WERI-Rb-1 (cell line): ENCODE measurements around the gene KLHL13.

ENCODE experiments used
- DNase-seq: peaks from one replicate; pipeline ENCODE4 v3.0.0-alpha.2; 2020
- H3K27ac ChIP-seq: fragments of 250-450 bp; sonication (Bioruptor Pico); 2 replicates; pipeline ENCODE4 v1.5.1; 2020; ENCODE audit warnings: mild to moderate bottlenecking, moderate library complexity
- H3K27me3 ChIP-seq: fragments of 250-450 bp; sonication (Bioruptor Pico); 2 replicates; pipeline ENCODE4 v1.5.1; 2021; ENCODE audit warnings: mild to moderate bottlenecking, low read depth, moderate library complexity; ENCODE audit not compliant: insufficient read depth, severe bottlenecking
- H3K36me3 ChIP-seq: fragments of 250-450 bp; sonication (Bioruptor Pico); 2 replicates; pipeline ENCODE4 v1.5.1; 2020; ENCODE audit warnings: mild to moderate bottlenecking, moderate library complexity
- H3K4me3 ChIP-seq: 2 replicates; pipeline ENCODE4 v1.5.1; 2011; ENCODE audit warnings: low read depth, mild to moderate bottlenecking, control low read depth, low read length
- H3K9me3 ChIP-seq: fragments of 250-450 bp; sonication (Bioruptor Pico); 2 replicates; pipeline ENCODE4 v1.5.1; 2021; ENCODE audit warnings: mild to moderate bottlenecking, moderate library complexity; ENCODE audit not compliant: severe bottlenecking
- TF ChIP-seq, protein P1 (sequence below): IDR thresholded peaks from 2 replicates; pipeline ENCODE4 v1.5.1; 2011; ENCODE audit warnings: low read depth, mild to moderate bottlenecking, control low read depth, inconsistent platforms, low read length

The KLHL13 gene

DNA sequence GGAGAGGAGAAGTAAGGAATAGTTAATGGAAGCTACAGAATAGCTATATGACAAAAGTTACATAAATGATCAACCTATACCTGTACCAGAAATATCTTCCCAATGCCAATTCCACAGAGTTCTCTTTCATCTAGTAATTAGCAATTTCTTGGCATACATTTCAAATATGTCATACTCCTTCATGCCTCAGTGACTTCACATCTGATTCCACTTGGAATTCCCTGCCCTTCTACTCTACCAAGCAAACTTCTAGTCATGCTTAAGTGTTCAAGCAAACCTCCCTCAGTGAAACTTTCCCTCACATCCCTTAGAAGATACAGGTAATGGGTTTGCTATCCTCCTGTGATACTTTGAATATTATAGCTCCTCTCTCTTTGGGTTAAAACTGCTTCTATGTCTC, 127.1 kb downstream of the KLHL13 start:
- Histone ChIP-seq H3K4me3 (no peak overlapping the region), H3K36me3 (no peaks in the 10 kb centered on the region), H3K27me3 (peaks cover 14% of the 10 kb centered on the region), H3K9me3 (no peaks in the 10 kb centered on the region), H3K27ac (no peak overlapping the region)
- no peak for DNase-seq
- TF ChIP-seq, protein P1, sequence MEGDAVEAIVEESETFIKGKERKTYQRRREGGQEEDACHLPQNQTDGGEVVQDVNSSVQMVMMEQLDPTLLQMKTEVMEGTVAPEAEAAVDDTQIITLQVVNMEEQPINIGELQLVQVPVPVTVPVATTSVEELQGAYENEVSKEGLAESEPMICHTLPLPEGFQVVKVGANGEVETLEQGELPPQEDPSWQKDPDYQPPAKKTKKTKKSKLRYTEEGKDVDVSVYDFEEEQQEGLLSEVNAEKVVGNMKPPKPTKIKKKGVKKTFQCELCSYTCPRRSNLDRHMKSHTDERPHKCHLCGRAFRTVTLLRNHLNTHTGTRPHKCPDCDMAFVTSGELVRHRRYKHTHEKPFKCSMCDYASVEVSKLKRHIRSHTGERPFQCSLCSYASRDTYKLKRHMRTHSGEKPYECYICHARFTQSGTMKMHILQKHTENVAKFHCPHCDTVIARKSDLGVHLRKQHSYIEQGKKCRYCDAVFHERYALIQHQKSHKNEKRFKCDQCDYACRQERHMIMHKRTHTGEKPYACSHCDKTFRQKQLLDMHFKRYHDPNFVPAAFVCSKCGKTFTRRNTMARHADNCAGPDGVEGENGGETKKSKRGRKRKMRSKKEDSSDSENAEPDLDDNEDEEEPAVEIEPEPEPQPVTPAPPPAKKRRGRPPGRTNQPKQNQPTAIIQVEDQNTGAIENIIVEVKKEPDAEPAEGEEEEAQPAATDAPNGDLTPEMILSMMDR = no peak

DNA sequence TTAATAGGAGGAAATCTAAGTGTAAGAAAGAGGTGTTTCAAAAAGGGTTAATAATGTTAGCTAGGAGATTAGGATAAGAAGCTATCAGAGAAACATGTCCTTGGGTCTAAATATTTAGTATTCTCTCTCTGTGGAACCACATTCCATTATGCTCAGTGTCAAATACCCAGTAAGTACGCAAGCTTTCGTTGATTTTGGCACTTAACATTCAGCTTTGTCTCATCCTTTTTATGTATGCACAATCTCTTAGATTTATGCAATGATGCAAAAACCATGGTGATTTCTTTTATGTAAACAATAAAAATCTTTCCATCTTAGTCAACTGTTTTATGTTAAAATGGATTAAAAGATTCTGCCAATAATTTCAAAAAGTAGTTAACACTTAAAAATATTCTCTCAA, 129.2 kb downstream of the KLHL13 start:
- Histone ChIP-seq H3K9me3 (no peaks in the 10 kb centered on the region), H3K36me3 (no peaks in the 10 kb centered on the region), H3K27me3 (peaks cover 11% of the 10 kb centered on the region), H3K4me3 (no peak overlapping the region), H3K27ac (no peak overlapping the region)
- TF ChIP-seq, protein P1 = no peak
- DNase-seq = no peak

DNA sequence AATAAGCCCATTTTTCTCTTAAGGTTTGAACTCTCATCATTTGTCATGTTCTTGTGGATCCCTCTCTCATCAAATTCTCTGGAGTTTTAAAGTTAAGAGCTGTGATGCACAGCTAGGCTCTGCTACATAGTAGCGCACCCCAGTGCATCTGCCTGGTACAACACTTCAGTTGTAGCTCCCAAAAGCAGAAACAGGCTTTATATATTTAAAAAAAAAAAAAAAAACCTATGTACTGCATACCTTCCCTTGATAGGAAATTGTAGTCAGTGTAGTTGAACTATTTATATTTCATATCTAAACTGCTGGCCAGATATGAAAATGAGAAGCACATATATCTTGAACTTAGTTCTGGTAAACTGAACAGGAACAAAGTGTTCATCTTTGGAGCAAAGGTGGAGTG, 131.4 kb downstream of the KLHL13 start:
- TF ChIP-seq, protein P1 = 0 out of 2 replicates have a peak, but pooled peaks have one; percentile 9
- Histone ChIP-seq H3K9me3 (no peaks in the 10 kb centered on the region), H3K27ac (no peak overlapping the region), H3K27me3 (peaks cover 10% of the 10 kb centered on the region), H3K4me3 (no peak overlapping the region), H3K36me3 (no peaks in the 10 kb centered on the region)
- DNase-seq = no peak

DNA sequence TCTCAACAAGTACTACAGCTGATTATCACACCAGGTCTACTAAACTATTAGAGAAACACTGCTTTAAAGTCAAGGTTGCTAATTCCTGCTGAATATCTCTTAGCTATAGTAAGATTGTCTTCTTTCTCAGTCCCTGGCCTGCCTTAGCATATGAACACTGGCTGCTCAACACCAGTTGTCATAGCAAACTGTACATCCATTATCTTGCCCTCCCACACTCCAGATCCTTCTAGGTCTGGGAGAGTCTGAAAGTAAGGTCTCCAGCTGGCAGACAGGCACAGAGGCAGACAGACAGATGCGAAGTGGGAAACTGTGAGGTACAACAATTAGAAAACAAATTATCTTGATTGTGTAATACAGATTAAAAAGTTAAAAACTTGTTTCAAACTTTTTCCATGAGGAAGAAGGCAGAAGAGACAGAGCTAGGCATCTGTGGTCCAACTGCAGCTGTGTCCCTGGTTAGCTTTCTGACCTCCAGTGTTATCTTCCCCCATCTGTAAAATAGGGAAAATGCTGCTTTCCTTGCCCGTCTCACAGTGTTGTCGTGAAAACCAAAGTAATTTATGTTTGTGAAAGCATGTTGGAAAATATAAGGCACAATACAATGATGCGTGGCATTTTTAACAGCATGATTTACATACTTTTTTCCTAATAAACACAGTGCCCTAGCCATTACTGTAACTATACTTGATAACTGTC, 133.8 kb downstream of the KLHL13 start:
- DNase-seq = no peak
- H3K27me3 ChIP-seq = peaks cover 10% of the 10 kb centered on the region
- no peak overlapping the region for H3K27ac ChIP-seq
- H3K9me3 ChIP-seq = no peaks in the 10 kb centered on the region
- H3K36me3 ChIP-seq = no peaks in the 10 kb centered on the region
- no peak overlapping the region for H3K4me3 ChIP-seq
- TF ChIP-seq, protein P1 = no peak

DNA sequence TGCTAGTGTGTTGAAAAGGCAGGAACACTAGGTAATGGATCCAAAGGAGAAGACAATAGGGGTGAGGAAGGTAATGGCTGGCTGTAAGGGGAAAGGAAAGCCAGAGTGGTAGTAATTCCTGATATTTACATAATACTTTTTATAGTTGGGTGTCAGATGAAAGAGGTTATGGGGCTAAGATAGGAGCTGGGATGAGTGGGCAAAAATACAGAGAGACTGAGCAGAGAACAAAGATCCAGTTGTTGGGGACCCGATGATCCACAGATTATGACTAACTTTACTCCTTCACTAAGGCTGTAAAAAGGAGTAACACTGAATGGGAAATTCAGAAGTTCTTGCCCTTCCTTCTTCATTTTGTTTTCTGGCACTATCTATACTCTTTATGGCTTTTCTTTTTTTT, 138.2 kb downstream of the KLHL13 start:
- TF ChIP-seq, protein P1 = no peak
- no peak overlapping the region for H3K27ac ChIP-seq

DNA sequence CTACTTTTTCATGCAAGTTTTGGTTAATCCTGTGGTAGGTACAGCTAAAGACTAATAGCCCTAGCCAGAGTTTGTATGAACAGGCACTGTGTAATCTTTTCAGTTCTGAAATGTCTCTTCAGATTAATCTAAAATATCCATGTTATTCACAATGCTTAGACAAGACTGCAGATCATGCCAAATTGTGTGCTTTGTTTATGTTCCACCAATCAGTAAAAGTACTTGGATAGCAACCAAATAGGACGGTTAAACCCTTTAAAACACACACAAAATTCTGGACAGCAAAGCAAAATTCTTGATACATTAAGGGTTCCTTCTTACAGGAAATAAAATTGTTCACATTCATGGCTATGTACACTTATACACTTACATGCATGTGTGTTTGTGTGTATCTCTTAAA, 139.1 kb downstream of the KLHL13 start:
- Histone ChIP-seq H3K27ac (no peak overlapping the region), H3K27me3 (peaks cover 13% of the 10 kb centered on the region), H3K4me3 (no peak overlapping the region), H3K36me3 (no peaks in the 10 kb centered on the region), H3K9me3 (no peaks in the 10 kb centered on the region)
- no peak for DNase-seq
- TF ChIP-seq, protein P1 = no peak

More for the DNA sequence above, 138.2 kb downstream of the KLHL13 start:
- no peak for DNase-seq
- Histone ChIP-seq H3K36me3 (no peaks in the 10 kb centered on the region), H3K27me3 (peaks cover 13% of the 10 kb centered on the region), H3K4me3 (no peak overlapping the region), H3K9me3 (no peaks in the 10 kb centered on the region)
